H1 (cell line): ENCODE measurements around the gene ADAMTS14. TPM values are rescaled to one million over a fixed set of nuclear protein-coding genes. Genes with fewer than 3 reads are reported as not detected.

Experiments
- HDAC2 ChIP-seq, 2 experiments: fragments of 300-600 bp in 1 of 2; sonication (generic) in 1 of 2; IDR thresholded peaks; 2 replicates each; pipeline ENCODE4 v1.6.1; 2011 to 2012; ENCODE audit warnings: low read depth in 2 of 2, low read length in 2 of 2, mild to moderate bottlenecking in 2 of 2, moderate library complexity in 2 of 2, borderline replicate concordance in 1 of 2, inconsistent platforms in 1 of 2
- polyA plus RNA-seq, 7 experiments: library from polyadenylated mRNA; depleted of rRNA in 3 of 7; stranded (reverse) in 5 of 7; unstranded in 2 of 7; fragments of >200 nt in 5 of 7; fragments of 200-250 nt in 2 of 7; gene quantifications; 1 replicate in 5 of 7; 2 replicates in 1 of 7; 4 replicates in 1 of 7; pipeline versions ENCODE4 v1.2.1 to v1.2.3, GENCODE V29; 2011 to 2013; ENCODE audit warnings: missing spikeins in 2 of 7, mixed read lengths in 2 of 7
- total RNA-seq: library from RNA; stranded (reverse); fragmentation: NEBNext Ultra II Directional; extraction: Animal tissue kit (Norgen Biotek cat#: 25700); gene quantifications from 2 replicates; pipeline ENCODE4 v1.2.1, GENCODE V29; 2021

ADAMTS14 gene
- total and polyA plus RNA-seq, 2 of the 8 experiments (the other 6 are each of a cell fraction or from before 2014, with no cell fraction given): 2.0 to 2.3 TPM

GRCh38 chr10:70692043-70692603 is 19.8 kb downstream of the ADAMTS14 start (continued):
- TF ChIP-seq HDAC2 (IDR thresholded peaks at IDR 0.05; ENCODE audit: borderline replicate concordance in 1 of 2, low read depth in 2 of 2, low read length in 2 of 2): no peak
